Measurements from ENCODE around the gene INF2.
"Not testable (repeated sequence)": the region's sequence is repeated elsewhere in the genome, so short reads cannot be mapped to it uniquely, and the experiment has no call there.

INF2 gene

GRCh38 chr14:104656014-104656714 is 33.3 kb upstream of the INF2 start:
- no peak overlapping the region for H3K4me3 ChIP-seq (ENCODE audit: low read depth, low read length)

- no peak overlapping the region for H3K4me3 ChIP-seq (ENCODE audit: low read depth, low read length)
Observed at GRCh38 chr14:104657101-104657524, 32.3 kb upstream of the INF2 start.

DNA sequence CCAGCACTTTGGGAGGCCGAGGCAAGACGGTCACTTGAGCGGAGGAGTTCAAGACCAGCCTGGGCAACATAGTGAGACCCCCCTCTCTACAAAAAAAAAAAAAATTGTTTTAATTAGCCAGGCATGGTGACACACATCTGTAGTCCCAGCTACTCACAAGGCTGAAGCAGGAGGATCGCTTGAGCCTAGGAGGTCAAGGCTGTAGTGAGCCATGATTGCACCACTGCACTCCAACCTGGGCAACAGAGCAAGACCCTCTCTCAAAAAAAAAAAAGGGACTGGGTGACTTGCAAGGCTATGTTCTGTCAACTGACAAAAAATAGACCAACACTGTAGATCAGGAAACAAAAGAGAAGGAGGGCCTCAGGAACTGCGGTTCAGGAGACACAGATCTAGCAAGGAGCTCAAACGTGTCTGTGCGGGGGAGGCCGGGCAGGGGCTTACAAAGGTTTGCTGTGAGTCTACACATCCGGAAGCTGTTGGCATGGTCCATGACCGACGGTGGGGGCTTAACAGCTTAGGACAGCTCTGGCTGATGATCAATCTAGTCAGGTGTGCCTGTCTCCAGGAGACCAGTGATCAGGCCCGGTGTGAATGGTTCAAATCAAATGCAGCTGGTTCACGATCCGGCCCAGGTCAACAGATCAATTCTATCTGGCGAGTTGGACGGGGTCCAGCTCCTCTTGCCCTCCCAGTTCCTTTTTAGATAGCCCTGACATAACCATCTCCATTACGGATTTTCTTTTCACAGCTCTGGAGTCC is 31.7 kb upstream of the INF2 start:
- no peak overlapping the region for H3K4me3 ChIP-seq (ENCODE audit: low read depth, low read length)

DNA sequence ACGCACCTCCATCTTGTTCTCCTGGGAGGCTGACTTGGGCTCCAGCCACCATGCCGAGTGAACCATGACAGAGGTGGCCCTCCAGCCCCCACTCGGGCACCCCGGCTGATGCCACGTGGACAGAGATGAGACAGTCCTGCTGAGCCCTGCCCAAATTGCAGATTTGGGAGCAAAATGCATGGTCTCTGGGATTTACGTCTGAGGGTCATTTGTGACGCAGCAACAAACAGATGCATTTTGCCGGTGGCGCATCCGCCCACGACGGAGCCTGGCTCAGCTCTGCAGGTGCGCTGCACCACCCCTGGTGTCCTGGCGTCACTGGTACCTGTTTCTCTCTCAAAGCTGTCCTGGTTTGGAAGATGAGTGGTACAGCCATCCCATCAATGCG is 31.1 kb upstream of the INF2 start:
- no peak overlapping the region for H3K4me3 ChIP-seq (ENCODE audit: low read depth, low read length)

- no peak overlapping the region for H3K4me3 ChIP-seq (ENCODE audit: low read depth, low read length)
Observed at GRCh38 chr14:104659146-104659545, 30.3 kb upstream of the INF2 start.

GRCh38 chr14:104659764-104660523 is 29.5 kb upstream of the INF2 start:
- H3K4me3 ChIP-seq (ENCODE audit: low read depth, low read length) = no peak overlapping the region

- no peak overlapping the region for H3K4me3 ChIP-seq (ENCODE audit: low read depth, low read length)
Observed at GRCh38 chr14:104660597-104660996, 28.8 kb upstream of the INF2 start.

DNA sequence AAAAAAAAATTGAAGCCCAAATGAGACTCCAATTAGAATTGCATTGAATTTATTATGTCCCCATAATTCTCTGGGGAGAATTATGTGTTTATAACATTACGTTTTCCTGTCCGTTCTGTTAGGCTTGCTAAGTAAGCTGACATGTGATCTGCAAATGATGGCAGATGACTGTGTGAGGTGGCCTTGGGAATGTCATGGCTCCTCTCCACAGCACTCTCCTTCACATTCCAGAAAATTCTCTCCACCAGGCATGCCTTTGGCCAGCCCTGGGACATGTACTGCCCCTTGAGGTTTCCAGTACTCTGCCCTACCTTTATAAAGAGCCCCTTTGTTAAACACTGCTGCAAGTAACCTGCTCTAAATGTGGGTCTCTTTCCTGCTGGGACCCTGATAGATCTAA is 28.3 kb upstream of the INF2 start:
- H3K4me3 ChIP-seq (ENCODE audit: low read depth, low read length) = no peak overlapping the region

GRCh38 chr14:104661528-104662157 is 27.8 kb upstream of the INF2 start:
- H3K4me3 ChIP-seq (ENCODE audit: low read depth, low read length) = not testable (repeated sequence)

DNA sequence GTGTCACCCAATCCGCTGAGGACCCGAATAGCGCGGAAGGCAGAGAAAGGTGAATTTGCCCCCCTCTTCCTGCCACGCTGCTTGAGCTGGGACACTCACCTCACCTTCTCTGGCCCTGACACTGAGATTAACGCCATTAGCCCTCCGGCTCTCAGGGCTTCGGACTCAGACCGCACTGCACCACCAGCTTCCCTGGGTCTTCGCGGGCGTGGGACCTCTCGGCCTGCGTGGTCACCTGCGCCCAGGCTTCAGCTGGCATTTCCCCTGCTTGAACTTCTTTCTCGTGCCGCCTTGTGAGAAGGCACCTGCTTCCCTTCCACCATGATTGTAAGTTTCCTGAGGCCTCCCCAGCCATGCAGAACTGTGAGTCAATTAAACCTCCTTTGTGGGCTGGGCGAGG is 26.9 kb upstream of the INF2 start:
- not testable (repeated sequence) for H3K4me3 ChIP-seq (ENCODE audit: low read depth, low read length)

GRCh38 chr14:104664107-104664506 is 25.3 kb upstream of the INF2 start:
- H3K4me3 ChIP-seq (ENCODE audit: low read depth, low read length) = no peak overlapping the region

GRCh38 chr14:104664588-104664987 is 24.8 kb upstream of the INF2 start:
- no peak overlapping the region for H3K4me3 ChIP-seq (ENCODE audit: low read depth, low read length)

GRCh38 chr14:104665114-104665656 is 24.2 kb upstream of the INF2 start:
- no peak overlapping the region for H3K4me3 ChIP-seq (ENCODE audit: low read depth, low read length)

- no peak overlapping the region for H3K4me3 ChIP-seq (ENCODE audit: low read depth, low read length)
Observed at GRCh38 chr14:104665657-104666522, 23.5 kb upstream of the INF2 start.

GRCh38 chr14:104666523-104666895 is 22.9 kb upstream of the INF2 start:
- H3K4me3 ChIP-seq (ENCODE audit: low read depth, low read length) = not testable (repeated sequence)

- H3K4me3 ChIP-seq (ENCODE audit: low read depth, low read length) = no peak overlapping the region
Observed at GRCh38 chr14:104666981-104667380, 22.4 kb upstream of the INF2 start.

DNA sequence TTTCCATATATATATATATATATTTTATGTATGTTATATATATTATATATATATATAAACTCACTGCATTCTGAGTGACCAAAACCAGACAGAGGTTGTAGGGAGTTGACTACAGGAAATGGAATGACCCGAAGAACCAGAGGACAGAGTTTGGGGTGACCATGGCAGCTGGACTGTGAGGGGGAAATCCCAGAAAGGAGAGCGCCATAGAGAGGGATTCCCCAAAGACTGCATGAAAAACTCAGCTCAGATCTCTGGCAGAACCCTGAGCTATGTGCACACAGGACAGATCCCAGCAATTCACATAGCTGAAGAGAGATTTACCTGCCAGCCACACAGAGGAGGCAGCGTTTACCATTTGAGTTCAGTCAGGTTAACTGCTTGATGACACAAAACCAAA is 19.7 kb upstream of the INF2 start:
- no peak overlapping the region for H3K4me3 ChIP-seq (ENCODE audit: low read depth, low read length)

DNA sequence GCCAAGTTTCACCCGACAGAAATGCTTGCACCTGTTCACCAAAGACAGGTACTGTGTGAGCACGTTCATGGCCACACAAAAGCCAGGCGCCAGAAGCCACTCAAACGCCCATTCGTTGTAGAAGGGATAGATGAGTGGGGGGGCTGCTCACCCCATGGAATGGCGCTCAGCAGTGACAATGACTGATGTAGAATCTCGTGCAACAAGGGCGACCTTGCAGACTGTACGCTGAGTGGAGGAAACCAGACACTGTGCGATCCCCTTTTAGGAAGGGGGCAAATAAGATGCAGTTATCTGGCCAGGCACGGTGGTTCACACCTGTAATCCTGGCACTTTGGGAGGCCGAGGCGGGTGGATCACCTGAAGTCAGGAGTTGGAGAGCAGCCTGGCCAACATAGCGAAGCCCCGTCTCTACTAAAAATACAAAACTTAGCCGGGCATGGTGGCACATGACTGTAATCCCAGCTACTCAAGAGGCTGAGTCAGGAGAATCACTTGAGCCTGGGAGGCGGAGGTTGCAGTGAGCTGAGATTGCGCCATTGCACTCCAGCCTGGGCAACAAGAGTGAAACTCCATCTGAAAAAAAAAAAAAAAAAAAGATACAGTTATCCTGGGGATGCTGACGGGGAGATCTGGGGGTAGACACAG is 18.0 kb upstream of the INF2 start:
- not testable (repeated sequence) for H3K4me3 ChIP-seq (ENCODE audit: low read depth, low read length)

- H3K4me3 ChIP-seq (ENCODE audit: low read depth, low read length) = not testable (repeated sequence)
Observed at GRCh38 chr14:104672119-104672518, 17.3 kb upstream of the INF2 start.

DNA sequence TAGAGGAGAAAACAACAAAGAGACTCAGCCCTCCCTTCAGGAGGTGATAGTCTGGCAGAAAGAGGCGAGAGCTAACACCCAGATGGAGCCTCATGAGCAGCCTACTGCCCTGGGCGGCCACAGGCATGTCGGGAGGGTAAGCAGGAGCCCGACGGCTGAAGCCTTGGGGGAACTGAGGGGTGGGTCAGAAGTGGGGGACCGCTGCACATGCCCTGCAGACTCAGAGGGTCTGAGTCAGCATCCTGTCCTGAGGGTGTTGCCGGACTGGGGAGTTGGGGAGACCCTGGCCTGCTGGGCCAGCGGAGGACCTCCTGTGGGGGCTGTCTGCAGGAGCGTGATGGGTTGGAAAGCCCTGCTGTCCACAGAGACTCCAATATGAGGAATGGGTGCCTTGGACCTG is 15.9 kb upstream of the INF2 start:
- no peak overlapping the region for H3K4me3 ChIP-seq (ENCODE audit: low read depth, low read length)
